ENCODE measurements around the gene NIPA2. TPM values are rescaled to one million over a fixed set of nuclear protein-coding genes. Genes with fewer than 3 reads are reported as not detected.
A peak's percentile ranks its signal among the peaks of the same experiment; 100 is the strongest.

NIPA2 gene
- total RNA-seq, 1 experiment from 2014 or later, result 108 TPM

DNA sequence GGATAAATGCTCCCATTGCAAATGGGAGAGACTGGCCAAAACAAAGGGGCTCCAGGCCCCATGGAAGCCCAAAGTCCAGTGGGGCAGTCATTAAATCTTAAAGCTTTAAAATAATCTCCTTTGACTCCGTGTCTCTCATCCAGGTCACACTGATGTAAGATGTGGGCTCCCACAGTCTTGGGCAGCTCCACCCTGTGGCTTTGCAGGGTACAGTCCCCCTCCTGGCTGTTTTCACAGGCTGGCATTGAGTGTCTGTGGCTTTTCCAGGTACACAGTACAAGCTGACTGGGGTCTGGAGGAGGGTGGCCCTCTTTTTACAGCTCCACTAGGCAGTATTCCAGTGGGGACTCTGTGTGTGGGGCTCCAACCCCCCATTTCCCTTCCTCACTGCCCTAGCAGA, 45.9 kb downstream of the NIPA2 start:
- TF ChIP-seq, protein P1, sequence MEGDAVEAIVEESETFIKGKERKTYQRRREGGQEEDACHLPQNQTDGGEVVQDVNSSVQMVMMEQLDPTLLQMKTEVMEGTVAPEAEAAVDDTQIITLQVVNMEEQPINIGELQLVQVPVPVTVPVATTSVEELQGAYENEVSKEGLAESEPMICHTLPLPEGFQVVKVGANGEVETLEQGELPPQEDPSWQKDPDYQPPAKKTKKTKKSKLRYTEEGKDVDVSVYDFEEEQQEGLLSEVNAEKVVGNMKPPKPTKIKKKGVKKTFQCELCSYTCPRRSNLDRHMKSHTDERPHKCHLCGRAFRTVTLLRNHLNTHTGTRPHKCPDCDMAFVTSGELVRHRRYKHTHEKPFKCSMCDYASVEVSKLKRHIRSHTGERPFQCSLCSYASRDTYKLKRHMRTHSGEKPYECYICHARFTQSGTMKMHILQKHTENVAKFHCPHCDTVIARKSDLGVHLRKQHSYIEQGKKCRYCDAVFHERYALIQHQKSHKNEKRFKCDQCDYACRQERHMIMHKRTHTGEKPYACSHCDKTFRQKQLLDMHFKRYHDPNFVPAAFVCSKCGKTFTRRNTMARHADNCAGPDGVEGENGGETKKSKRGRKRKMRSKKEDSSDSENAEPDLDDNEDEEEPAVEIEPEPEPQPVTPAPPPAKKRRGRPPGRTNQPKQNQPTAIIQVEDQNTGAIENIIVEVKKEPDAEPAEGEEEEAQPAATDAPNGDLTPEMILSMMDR (conservative IDR thresholded peaks at IDR 0.05; ENCODE audit: low read depth, low read length), result peak; percentile 40; the same call in 1 of the 2 replicates
- TF ChIP-seq EZH2 (IDR thresholded peaks at IDR 0.05; ENCODE audit: low read length, unreplicated experiment), result no peak
- no peaks in the 10 kb centered on the region for H3K9me3 ChIP-seq (ENCODE audit: low read length)
- intact Hi-C loops (cut with micrococcal nuclease), result no loop called here
- ATAC-seq (no peak), DNase-seq (no peak)
- peaks cover 25% of the 10 kb centered on the region for H3K4me1 ChIP-seq (ENCODE audit: insufficient read depth, low read length)
- no peaks in the 10 kb centered on the region for H3K9me2 ChIP-seq (replicated peaks; ENCODE audit: low read length)
- H3F3A ChIP-seq (ENCODE audit: low read length, unreplicated experiment), result peaks cover 4% of the 10 kb centered on the region
- H4K20me1 ChIP-seq (ENCODE audit: low read length), result 0 out of 2 replicates have a peak, but pooled peaks cover 4% of the 10 kb centered on the region
- no TSS peak for BruUV-seq (replicated peaks)
- no peak overlapping the region for H2AFZ ChIP-seq (ENCODE audit: low read length)
- H3K4me2 ChIP-seq (ENCODE audit: low read length), result no peak overlapping the region
- H3K9ac ChIP-seq (ENCODE audit: low read length), result no peak overlapping the region
- H3K4me3 ChIP-seq (ENCODE audit: low read length), result no peak overlapping the region
- POLR2A ChIA-PET (ENCODE audit: unreplicated experiment), result no interaction called here
- H3K36me3 ChIP-seq (ENCODE audit: low read depth, low read length), result peaks cover 5% of the 10 kb centered on the region
- H3K27ac ChIP-seq (ENCODE audit: low read length), result no peak overlapping the region
- no peaks in the 10 kb centered on the region for H3K79me2 ChIP-seq (ENCODE audit: low read length)
- no peaks in the 10 kb centered on the region for H3K27me3 ChIP-seq (ENCODE audit: low read length)
- CTCF ChIA-PET, result interaction anchor here (0.6 kb wide), 2 partner anchors 30 to 194 kb away, joined by 3 to 7 read pairs; no protein-coding TSS in a partner anchor

- no peak overlapping the region for H3K4me2 ChIP-seq (ENCODE audit: low read length)
- TF ChIP-seq EZH2phosphoT487 (IDR thresholded peaks at IDR 0.05; ENCODE audit: borderline replicate concordance, low read length) (no peak), EZH2 (IDR thresholded peaks at IDR 0.05; ENCODE audit: low read length, unreplicated experiment) (no peak)
- TF ChIP-seq, protein P1 (conservative IDR thresholded peaks at IDR 0.05; ENCODE audit: low read depth, low read length), result no peak
- ATAC-seq (no peak), DNase-seq (no peak)
- H2AFZ ChIP-seq (ENCODE audit: low read length), result no peak overlapping the region
- no peaks in the 10 kb centered on the region for H3K9me2 ChIP-seq (replicated peaks; ENCODE audit: low read length)
- no TSS peak for BruUV-seq (replicated peaks)
- peaks cover 25% of the 10 kb centered on the region for H3K4me1 ChIP-seq (ENCODE audit: insufficient read depth, low read length)
- no peak overlapping the region for H3K4me3 ChIP-seq (ENCODE audit: low read length)
- H3K79me2 ChIP-seq (ENCODE audit: low read length), result no peaks in the 10 kb centered on the region
- H3F3A ChIP-seq (ENCODE audit: low read length, unreplicated experiment), result peaks cover 4% of the 10 kb centered on the region
- H3K36me3 ChIP-seq (ENCODE audit: low read depth, low read length), result peaks cover 5% of the 10 kb centered on the region
- ChIA-PET POLR2A (ENCODE audit: unreplicated experiment) (no interaction called here), CTCF (no interaction called here)
- H3K9ac ChIP-seq (ENCODE audit: low read length), result no peak overlapping the region
- H3K9me3 ChIP-seq (ENCODE audit: low read length), result no peaks in the 10 kb centered on the region
- H3K27me3 ChIP-seq (ENCODE audit: low read length), result no peaks in the 10 kb centered on the region
- 0 out of 2 replicates have a peak, but pooled peaks cover 4% of the 10 kb centered on the region for H4K20me1 ChIP-seq (ENCODE audit: low read length)
- H3K27ac ChIP-seq (ENCODE audit: low read length), result no peak overlapping the region
- intact Hi-C loops (cut with micrococcal nuclease), result no loop called here
These were observed 46.7 kb downstream of the NIPA2 start for GRCh38 chr15:22885120-22885519.

DNA sequence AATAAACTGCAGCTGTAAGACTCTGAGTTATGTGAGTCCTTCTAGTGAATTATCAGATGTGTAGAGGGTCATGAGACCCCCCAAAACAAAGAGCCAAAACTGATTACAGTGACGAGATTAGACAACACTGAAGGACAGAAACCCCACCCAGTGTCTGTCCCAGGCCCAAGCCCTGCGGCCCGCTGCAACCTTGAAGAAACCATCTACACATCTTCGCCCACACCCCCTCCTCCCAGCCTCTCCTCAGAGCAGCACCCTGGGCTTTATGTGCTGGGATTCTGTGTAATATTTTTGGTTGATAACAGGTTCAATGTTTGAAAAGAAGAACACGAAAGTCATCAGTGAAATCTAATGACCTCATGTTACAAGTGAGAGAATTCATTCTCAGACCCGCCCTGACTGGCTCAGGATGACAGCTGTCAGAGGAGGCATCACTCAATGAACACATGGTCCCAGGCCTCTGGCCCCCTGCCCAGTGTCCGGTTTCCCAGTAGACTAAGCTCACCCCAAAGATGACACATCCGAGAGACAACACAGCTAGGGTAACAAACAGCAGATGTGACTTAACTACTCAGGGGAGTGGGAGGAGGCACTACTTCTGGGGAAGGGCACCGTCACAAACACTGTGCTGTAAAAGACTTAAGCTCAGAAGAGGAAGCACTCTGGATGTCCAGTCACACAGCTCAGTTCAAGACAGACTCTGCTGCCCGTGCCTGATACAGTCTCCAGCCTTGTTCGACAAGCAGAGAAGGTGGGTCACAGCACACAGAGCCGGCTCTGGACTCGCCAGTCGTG, 48.9 kb downstream of the NIPA2 start:
- TF ChIP-seq, protein P1 (conservative IDR thresholded peaks at IDR 0.05; ENCODE audit: low read depth, low read length), result no peak
- no peak for TF ChIP-seq EZH2 (IDR thresholded peaks at IDR 0.05; ENCODE audit: low read length, unreplicated experiment)
- no peak for TF ChIP-seq EZH2phosphoT487 (IDR thresholded peaks at IDR 0.05; ENCODE audit: borderline replicate concordance, low read length)
- Histone ChIP-seq H3K79me2 (ENCODE audit: low read length) (no peaks in the 10 kb centered on the region), H3K9me3 (ENCODE audit: low read length) (no peaks in the 10 kb centered on the region), H3K36me3 (ENCODE audit: low read depth, low read length) (peaks cover 5% of the 10 kb centered on the region; the same call in 1 of the 2 replicates), H3F3A (ENCODE audit: low read length, unreplicated experiment) (peaks cover 4% of the 10 kb centered on the region), H3K27me3 (ENCODE audit: low read length) (no peaks in the 10 kb centered on the region), H2AFZ (ENCODE audit: low read length) (no peak overlapping the region), H3K4me1 (ENCODE audit: insufficient read depth, low read length) (peaks cover 25% of the 10 kb centered on the region), H3K4me2 (ENCODE audit: low read length) (peak overlapping the region; percentile 70), H3K4me3 (ENCODE audit: low read length) (peak overlapping the region; percentile 11; the same call in 1 of the 2 replicates), H3K9ac (ENCODE audit: low read length) (peak overlapping the region; percentile 65), H3K27ac (ENCODE audit: low read length) (peak overlapping the region; percentile 94), H3K9me2 (replicated peaks; ENCODE audit: low read length) (no peaks in the 10 kb centered on the region), H4K20me1 (ENCODE audit: low read length) (0 out of 2 replicates have a peak, but pooled peaks cover 4% of the 10 kb centered on the region)
- ChIA-PET CTCF (no interaction called here), POLR2A (ENCODE audit: unreplicated experiment) (interaction anchor here (0.6 to 0.9 kb wide), 4 partner anchors 8 to 89 kb away, joined by 3 to 4 read pairs (median 3); partner anchors contain the start of gene NIPA2)
- intact Hi-C loops (cut with micrococcal nuclease), result no loop called here
- BruUV-seq (replicated peaks), result no TSS peak
- ATAC-seq, result peak; percentile 80
- peak; percentile 93 for DNase-seq
